ENCODE data around the gene SURF2. TPM values are rescaled to one million over a fixed set of nuclear protein-coding genes. Genes with fewer than 3 reads are reported as not detected.

Gene SURF2
- total and polyA plus RNA-seq, 2 experiments from 2014 or later = 39.9 to 104 TPM

DNA sequence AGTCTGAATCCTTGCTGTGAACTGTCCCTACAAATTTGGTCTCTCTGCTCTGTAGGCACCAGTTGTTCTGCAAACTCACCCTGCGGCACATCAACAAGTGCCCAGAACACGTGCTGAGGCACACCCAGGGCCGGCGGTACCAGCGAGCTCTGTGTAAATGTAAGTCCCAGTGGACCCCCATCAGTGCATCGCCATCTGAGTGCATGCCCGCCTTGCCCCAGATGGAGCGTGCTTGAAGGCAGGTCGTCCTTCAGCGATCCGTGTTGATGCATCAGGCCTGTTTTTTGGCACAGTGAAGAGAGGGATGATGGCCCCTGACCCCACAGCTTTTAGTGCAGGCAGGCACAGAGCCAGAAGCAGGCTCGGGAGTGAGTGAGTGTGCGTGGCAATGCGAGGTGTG lies 1.3 kb downstream of the SURF2 start:
- peaks cover 8% of the 10 kb centered on the region; the same call in 1 of the 2 replicates for H3K4me1 ChIP-seq (ENCODE audit: insufficient read depth)
- no peak overlapping the region for H3K27ac ChIP-seq (ENCODE audit: low read depth)
- Mint-ChIP-seq H3K27me3 (ENCODE audit: insufficient read depth, low read depth, poor library complexity) (peaks cover 19% of the 10 kb centered on the region), H3K27ac (no peak overlapping the region), H3K4me3 (peak overlapping the region; percentile 79), H3K4me1 (peaks cover 8% of the 10 kb centered on the region; the same call in 2 of the 3 replicates), H3K9me3 (no peaks in the 10 kb centered on the region), H3K36me3 (ENCODE audit: low read depth) (peaks cover 54% of the 10 kb centered on the region)
- H3K36me3 ChIP-seq (ENCODE audit: insufficient read depth) = peaks cover 9% of the 10 kb centered on the region
- H3K9me2 ChIP-seq (ENCODE audit: insufficient read depth) = no peaks in the 10 kb centered on the region
- peak overlapping the region; percentile 93 for H3K4me2 ChIP-seq
- H2AFZ ChIP-seq = no peak overlapping the region
- no peak for DNase-seq (ENCODE audit: low spot score)
- no peak for ATAC-seq
- peaks cover 28% of the 10 kb centered on the region for H3F3A ChIP-seq (replicated peaks; ENCODE audit: low read depth)
- TF ChIP-seq POLR2AphosphoS5 (IDR thresholded peaks at IDR 0.05; ENCODE audit: low read depth) (no peak), EZH2 (IDR thresholded peaks at IDR 0.05; ENCODE audit: low read depth, unreplicated experiment) (no peak), ZNF114 (CRISPR knock-in tag; IDR thresholded peaks at IDR 0.05) (no peak), EZH2phosphoT487 (IDR thresholded peaks at IDR 0.05; ENCODE audit: unreplicated experiment) (no peak), ZNF331 (CRISPR knock-in tag; IDR thresholded peaks at IDR 0.05; ENCODE audit: low read depth) (no peak), STAT1 (IDR thresholded peaks at IDR 0.05; ENCODE audit: unreplicated experiment) (no peak), JUNB (IDR thresholded peaks at IDR 0.05; ENCODE audit: unreplicated experiment) (no peak), REST (IDR thresholded peaks at IDR 0.05; ENCODE audit: unreplicated experiment) (no peak)
- TF ChIP-seq, protein P1, sequence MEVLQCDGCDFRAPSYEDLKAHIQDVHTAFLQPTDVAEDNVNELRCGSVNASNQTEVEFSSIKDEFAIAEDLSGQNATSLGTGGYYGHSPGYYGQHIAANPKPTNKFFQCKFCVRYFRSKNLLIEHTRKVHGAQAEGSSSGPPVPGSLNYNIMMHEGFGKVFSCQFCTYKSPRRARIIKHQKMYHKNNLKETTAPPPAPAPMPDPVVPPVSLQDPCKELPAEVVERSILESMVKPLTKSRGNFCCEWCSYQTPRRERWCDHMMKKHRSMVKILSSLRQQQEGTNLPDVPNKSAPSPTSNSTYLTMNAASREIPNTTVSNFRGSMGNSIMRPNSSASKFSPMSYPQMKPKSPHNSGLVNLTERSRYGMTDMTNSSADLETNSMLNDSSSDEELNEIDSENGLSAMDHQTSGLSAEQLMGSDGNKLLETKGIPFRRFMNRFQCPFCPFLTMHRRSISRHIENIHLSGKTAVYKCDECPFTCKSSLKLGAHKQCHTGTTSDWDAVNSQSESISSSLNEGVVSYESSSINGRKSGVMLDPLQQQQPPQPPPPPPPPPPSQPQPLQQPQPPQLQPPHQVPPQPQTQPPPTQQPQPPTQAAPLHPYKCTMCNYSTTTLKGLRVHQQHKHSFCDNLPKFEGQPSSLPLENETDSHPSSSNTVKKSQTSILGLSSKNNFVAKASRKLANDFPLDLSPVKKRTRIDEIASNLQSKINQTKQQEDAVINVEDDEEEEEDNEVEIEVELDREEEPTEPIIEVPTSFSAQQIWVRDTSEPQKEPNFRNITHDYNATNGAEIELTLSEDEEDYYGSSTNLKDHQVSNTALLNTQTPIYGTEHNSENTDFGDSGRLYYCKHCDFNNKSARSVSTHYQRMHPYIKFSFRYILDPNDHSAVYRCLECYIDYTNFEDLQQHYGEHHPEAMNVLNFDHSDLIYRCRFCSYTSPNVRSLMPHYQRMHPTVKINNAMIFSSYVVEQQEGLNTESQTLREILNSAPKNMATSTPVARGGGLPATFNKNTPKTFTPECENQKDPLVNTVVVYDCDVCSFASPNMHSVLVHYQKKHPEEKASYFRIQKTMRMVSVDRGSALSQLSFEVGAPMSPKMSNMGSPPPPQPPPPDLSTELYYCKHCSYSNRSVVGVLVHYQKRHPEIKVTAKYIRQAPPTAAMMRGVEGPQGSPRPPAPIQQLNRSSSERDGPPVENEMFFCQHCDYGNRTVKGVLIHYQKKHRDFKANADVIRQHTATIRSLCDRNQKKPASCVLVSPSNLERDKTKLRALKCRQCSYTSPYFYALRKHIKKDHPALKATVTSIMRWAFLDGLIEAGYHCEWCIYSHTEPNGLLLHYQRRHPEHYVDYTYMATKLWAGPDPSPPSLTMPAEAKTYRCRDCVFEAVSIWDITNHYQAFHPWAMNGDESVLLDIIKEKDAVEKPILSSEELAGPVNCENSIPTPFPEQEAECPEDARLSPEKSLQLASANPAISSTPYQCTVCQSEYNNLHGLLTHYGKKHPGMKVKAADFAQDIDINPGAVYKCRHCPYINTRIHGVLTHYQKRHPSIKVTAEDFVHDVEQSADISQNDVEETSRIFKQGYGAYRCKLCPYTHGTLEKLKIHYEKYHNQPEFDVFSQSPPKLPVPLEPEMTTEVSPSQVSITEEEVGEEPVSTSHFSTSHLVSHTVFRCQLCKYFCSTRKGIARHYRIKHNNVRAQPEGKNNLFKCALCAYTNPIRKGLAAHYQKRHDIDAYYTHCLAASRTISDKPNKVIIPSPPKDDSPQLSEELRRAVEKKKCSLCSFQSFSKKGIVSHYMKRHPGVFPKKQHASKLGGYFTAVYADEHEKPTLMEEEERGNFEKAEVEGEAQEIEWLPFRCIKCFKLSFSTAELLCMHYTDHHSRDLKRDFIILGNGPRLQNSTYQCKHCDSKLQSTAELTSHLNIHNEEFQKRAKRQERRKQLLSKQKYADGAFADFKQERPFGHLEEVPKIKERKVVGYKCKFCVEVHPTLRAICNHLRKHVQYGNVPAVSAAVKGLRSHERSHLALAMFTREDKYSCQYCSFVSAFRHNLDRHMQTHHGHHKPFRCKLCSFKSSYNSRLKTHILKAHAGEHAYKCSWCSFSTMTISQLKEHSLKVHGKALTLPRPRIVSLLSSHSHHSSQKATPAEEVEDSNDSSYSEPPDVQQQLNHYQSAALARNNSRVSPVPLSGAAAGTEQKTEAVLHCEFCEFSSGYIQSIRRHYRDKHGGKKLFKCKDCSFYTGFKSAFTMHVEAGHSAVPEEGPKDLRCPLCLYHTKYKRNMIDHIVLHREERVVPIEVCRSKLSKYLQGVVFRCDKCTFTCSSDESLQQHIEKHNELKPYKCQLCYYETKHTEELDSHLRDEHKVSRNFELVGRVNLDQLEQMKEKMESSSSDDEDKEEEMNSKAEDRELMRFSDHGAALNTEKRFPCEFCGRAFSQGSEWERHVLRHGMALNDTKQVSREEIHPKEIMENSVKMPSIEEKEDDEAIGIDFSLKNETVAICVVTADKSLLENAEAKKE (CRISPR knock-in tag; IDR thresholded peaks at IDR 0.05) = no peak
- H3K4me3 ChIP-seq = peak overlapping the region; percentile 94
- H3K79me2 ChIP-seq (replicated peaks; ENCODE audit: insufficient read depth) = peaks cover 23% of the 10 kb centered on the region
- H4K20me1 ChIP-seq (replicated peaks; ENCODE audit: insufficient read depth) = peaks cover 13% of the 10 kb centered on the region; the same call in 1 of the 2 replicates
- H3K27me3 ChIP-seq (ENCODE audit: insufficient read depth) = no peaks in the 10 kb centered on the region
